ENCODE data around the gene MGAM2.

MGAM2 gene

DNA sequence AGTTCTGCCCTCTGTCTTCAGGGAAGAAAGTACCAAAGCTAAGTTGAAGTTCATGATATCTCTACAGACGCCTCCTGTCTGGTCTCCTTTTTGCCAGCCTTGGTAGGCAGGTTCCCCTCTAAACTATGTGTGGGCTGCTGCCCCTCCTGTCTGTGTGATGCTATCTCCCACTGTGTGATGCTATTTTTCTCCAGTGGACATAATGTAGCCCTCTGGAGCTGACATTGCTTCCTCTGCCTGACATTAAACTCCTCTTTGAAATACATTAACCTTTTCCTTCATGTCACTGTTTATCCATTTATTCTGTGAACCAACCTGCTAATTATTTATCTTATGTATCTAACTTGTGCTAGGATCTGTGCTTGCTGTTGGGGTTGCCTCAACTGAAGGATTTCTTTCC lies 146.4 kb downstream of the MGAM2 start, which contains the start of gene PRSS58:
TSS of gene PRSS58 (minus strand) at position 101 of the 400 bp plus-strand sequence. CDS start 351 bp downstream, outside the sequence.
- no peak for FAIRE-seq
- DNase-seq (ENCODE audit: insufficient read length, low spot score), result no peak

DNA sequence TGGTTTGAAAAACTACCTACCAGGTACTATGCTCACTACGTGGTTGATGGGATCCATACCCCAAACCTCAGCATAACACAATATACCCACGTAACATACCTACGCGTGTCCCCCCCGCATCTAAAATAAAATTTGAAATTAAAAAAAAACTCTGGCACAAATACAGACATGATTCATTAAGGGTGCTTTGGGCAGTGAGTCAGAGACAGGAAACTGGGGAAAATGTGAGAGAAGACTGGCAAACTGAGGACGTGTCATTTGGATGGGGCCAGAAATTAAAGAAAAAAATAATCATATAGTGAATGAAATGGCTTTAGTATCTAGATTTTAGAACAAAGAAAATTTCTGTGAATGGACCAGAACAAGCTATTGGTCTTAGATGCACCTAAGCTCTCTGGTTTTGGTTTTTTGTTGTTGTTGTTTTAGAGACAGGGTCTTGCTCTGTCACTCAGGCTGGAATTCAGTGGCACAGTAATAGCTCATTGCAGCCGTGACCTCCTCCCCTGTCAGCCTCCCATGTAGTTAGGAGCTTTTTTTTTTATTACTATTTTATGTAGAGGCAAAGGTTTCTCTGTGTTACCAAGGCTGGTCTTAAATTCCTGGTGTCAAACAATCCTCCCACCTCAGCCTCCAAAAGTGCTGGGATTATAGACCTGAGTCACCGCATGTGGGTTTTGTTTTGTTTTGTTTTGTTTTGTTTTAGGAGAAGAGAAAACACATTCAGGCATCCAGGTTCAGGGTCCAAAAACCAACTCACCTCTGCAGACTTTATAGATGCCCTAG lies 152.3 kb downstream of the MGAM2 start:
- DNase-seq (ENCODE audit: insufficient read length, low spot score) (no peak), FAIRE-seq (no peak)
